ENCODE data around the gene CWH43.
"Not testable (repeated sequence)": the region's sequence is repeated elsewhere in the genome, so short reads cannot be mapped to it uniquely, and the experiment has no call there.

CWH43 gene

GRCh38 chr4:48985976-48986653 is at the start of gene CWH43:
Gene CWH43, plus strand, starts transcription at chr4:48986275. Its CDS starts 155 bp downstream, at chr4:48986430.
- no peak within 1 kb of the TSS for H3K4me3 Mint-ChIP-seq
- no peaks in the 10 kb centered on the region for H3K9me3 Mint-ChIP-seq
- H3K27me3 Mint-ChIP-seq = peaks cover 57% of the 10 kb centered on the region
- H3K27ac Mint-ChIP-seq = no peak within 1 kb of the TSS
- H3K36me3 Mint-ChIP-seq (ENCODE audit: low read depth) = no peaks in the 10 kb centered on the region
- H3K4me1 Mint-ChIP-seq (ENCODE audit: low read depth) = no peaks in the 10 kb centered on the region

GRCh38 chr4:48937033-48937432 is 49.0 kb upstream of the CWH43 start:
- Mint-ChIP-seq H3K27ac (no peak overlapping the region), H3K36me3 (ENCODE audit: low read depth) (no peaks in the 10 kb centered on the region), H3K4me3 (no peak overlapping the region), H3K9me3 (no peaks in the 10 kb centered on the region), H3K4me1 (ENCODE audit: low read depth) (no peaks in the 10 kb centered on the region), H3K27me3 (no peaks in the 10 kb centered on the region)

GRCh38 chr4:48938831-48939230 is 47.2 kb upstream of the CWH43 start:
- Mint-ChIP-seq H3K9me3 (no peaks in the 10 kb centered on the region), H3K27me3 (no peaks in the 10 kb centered on the region), H3K36me3 (ENCODE audit: low read depth) (no peaks in the 10 kb centered on the region), H3K4me1 (ENCODE audit: low read depth) (no peaks in the 10 kb centered on the region), H3K27ac (no peak overlapping the region), H3K4me3 (no peak overlapping the region)

DNA sequence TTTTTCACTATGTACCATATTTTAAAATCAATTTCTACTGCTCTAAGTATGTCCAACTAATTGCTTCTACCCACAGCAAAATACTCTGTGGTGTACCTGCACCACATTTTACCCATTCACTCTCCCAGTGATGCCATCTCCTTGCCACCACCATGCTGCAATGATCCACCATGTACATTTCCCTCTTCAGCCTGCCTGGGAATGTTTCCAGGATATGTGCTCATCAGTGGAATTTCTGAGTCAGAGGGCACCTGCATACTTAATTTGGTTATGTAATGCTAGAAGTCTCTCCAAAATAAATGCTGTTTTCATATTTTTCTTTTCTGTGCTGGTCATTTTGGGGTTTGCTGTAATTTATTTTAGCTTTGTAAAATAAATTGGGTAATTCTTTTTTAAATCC is 46.3 kb upstream of the CWH43 start:
- Mint-ChIP-seq H3K36me3 (ENCODE audit: low read depth) (no peaks in the 10 kb centered on the region), H3K27me3 (no peaks in the 10 kb centered on the region), H3K9me3 (no peaks in the 10 kb centered on the region), H3K4me3 (no peak overlapping the region), H3K27ac (no peak overlapping the region), H3K4me1 (ENCODE audit: low read depth) (peaks cover 7% of the 10 kb centered on the region)

DNA sequence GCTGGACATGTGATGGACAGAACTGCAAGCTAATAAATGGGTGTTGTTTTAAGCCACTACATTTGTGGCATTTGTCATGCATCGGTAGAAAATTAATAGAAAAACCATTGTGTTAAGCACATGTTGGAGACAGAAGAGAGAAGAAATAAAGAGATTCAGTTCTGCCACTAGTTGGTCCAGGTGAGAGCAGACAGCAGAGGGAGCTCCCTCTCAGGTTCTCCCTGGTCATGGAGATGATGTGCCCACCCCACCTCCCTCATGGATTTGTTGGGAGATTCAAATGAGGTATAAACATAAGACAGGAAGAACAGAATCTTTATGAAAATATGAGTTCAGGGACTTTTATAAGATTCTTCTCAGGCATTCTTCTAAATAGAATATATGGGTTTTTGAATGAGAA is 42.7 kb upstream of the CWH43 start:
- Mint-ChIP-seq H3K27me3 (no peaks in the 10 kb centered on the region), H3K27ac (no peak overlapping the region), H3K4me3 (no peak overlapping the region), H3K36me3 (ENCODE audit: low read depth) (no peaks in the 10 kb centered on the region), H3K9me3 (no peaks in the 10 kb centered on the region), H3K4me1 (ENCODE audit: low read depth) (peaks cover 11% of the 10 kb centered on the region)

DNA sequence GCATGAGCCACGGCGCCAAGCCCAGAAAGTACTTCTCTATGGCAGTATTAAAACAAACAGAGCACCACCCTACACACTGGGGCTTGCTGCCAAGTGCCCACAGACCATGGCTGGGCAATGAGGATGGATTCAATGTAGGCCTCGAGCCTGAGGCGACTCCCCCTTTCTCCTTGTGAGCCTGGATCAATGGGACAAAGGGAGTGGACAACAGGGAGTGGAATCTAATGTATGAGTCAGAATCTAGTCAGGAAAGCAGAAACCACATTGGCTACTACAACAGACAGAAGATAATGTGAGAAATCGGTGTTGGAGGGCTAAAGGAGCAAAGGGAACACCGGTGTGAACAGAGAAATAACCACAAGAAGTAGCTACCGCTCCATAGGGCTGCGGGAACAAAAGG is 41.8 kb upstream of the CWH43 start:
- no peaks in the 10 kb centered on the region for H3K27me3 Mint-ChIP-seq
- no peak overlapping the region for H3K27ac Mint-ChIP-seq
- no peaks in the 10 kb centered on the region for H3K36me3 Mint-ChIP-seq (ENCODE audit: low read depth)
- H3K9me3 Mint-ChIP-seq = no peaks in the 10 kb centered on the region
- no peak overlapping the region for H3K4me3 Mint-ChIP-seq
- H3K4me1 Mint-ChIP-seq (ENCODE audit: low read depth) = peaks cover 11% of the 10 kb centered on the region

GRCh38 chr4:48944756-48945241 is 41.3 kb upstream of the CWH43 start:
- peaks cover 11% of the 10 kb centered on the region for H3K4me1 Mint-ChIP-seq (ENCODE audit: low read depth)
- no peaks in the 10 kb centered on the region for H3K9me3 Mint-ChIP-seq
- no peaks in the 10 kb centered on the region for H3K27me3 Mint-ChIP-seq
- no peaks in the 10 kb centered on the region for H3K36me3 Mint-ChIP-seq (ENCODE audit: low read depth)
- H3K4me3 Mint-ChIP-seq = no peak overlapping the region
- H3K27ac Mint-ChIP-seq = no peak overlapping the region

DNA sequence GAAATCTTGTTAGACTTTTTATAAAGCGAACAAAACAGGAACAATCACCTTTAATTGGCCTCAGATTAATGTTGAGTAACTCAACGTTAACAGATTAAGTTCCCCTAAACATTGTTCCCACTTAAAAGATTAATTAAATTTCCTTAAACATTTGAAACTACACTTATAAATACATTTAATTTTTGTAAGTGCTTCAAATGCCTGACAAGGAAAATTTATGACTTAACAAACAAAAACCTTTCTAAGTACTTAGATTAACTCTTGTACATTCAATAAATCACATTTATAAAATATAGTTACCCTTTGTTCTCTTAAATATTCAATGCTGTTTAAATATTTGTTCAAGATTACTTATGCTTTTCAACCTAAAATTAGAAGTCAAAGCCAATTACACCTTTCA is 40.1 kb upstream of the CWH43 start:
- Mint-ChIP-seq H3K4me3 (no peak overlapping the region), H3K9me3 (no peaks in the 10 kb centered on the region), H3K27me3 (no peaks in the 10 kb centered on the region), H3K27ac (no peak overlapping the region), H3K36me3 (ENCODE audit: low read depth) (no peaks in the 10 kb centered on the region), H3K4me1 (ENCODE audit: low read depth) (peaks cover 11% of the 10 kb centered on the region)

DNA sequence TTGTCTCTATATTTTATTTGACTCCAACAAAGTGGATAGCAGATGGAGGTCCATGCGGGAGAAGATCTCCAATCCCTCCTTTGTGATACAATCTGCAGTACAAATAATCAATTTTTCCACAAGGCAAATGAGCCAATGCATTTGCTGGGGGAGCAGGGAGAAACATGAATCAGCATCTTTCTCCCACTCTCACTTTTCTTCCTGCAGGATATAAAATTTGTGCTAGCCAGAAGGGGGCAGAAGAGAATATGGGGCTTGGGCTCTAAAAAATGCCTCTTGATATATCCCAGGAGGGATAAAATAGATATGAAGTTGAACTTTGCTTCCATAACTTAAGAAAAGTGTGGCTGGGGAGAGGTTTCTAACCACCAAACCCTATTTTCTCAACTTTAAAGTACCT is 38.3 kb upstream of the CWH43 start:
- H3K36me3 Mint-ChIP-seq (ENCODE audit: low read depth) = no peaks in the 10 kb centered on the region
- no peaks in the 10 kb centered on the region for H3K27me3 Mint-ChIP-seq
- no peaks in the 10 kb centered on the region for H3K9me3 Mint-ChIP-seq
- no peak overlapping the region for H3K27ac Mint-ChIP-seq
- no peak overlapping the region for H3K4me3 Mint-ChIP-seq
- peaks cover 11% of the 10 kb centered on the region for H3K4me1 Mint-ChIP-seq (ENCODE audit: low read depth)

DNA sequence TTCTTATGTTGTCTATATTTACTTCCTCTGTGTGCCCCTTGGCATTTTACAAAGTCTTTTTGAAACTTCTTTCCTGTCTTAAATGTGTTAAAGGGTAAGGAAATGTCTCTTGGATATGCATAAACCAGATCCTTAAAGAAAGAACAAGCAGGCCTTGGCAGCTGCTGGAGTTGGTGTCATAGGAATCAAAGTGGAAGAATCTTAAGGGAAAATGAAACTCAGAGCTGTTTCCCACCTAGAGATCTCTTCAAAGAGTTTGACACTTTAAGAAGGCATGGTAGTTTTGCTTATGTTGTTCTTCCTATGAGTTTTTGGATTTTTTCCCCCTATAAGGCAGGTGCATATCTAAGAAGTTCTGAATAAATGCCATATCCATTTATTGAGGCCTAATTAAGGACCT is 37.0 kb upstream of the CWH43 start:
- H3K27ac Mint-ChIP-seq = no peak overlapping the region
- H3K36me3 Mint-ChIP-seq (ENCODE audit: low read depth) = no peaks in the 10 kb centered on the region
- no peaks in the 10 kb centered on the region for H3K9me3 Mint-ChIP-seq
- no peak overlapping the region for H3K4me3 Mint-ChIP-seq
- peaks cover 10% of the 10 kb centered on the region for H3K4me1 Mint-ChIP-seq (ENCODE audit: low read depth)
- H3K27me3 Mint-ChIP-seq = no peaks in the 10 kb centered on the region

- H3K4me3 Mint-ChIP-seq = no peak overlapping the region
- no peaks in the 10 kb centered on the region for H3K27me3 Mint-ChIP-seq
- peaks cover 5% of the 10 kb centered on the region for H3K4me1 Mint-ChIP-seq (ENCODE audit: low read depth)
Measured at GRCh38 chr4:48949518-48950219, 36.4 kb upstream of the CWH43 start.

DNA sequence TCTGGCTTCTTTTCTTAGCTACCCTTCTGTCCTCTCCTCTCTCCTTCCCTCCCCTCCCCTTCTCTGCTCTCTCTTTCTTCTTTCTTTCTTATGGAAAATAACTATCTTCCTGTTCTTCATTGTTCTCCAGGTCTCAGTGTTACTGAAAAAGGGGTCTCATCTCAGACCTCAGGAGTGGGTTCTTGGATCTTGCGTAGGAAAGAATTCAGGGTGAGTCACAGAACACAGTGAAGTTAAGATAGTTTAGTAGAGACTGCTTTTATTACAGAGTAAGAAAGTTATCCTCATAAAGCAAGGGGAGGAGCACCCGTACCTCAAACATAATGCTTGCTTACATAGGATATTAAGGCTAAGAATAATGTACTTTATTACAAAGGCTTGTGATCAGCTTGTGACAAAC is 31.8 kb upstream of the CWH43 start:
- Mint-ChIP-seq H3K27ac (no peak overlapping the region), H3K9me3 (no peaks in the 10 kb centered on the region), H3K4me1 (ENCODE audit: low read depth) (no peaks in the 10 kb centered on the region), H3K27me3 (no peaks in the 10 kb centered on the region), H3K4me3 (no peak overlapping the region), H3K36me3 (ENCODE audit: low read depth) (no peaks in the 10 kb centered on the region)

More at GRCh38 chr4:48949518-48950219, 36.4 kb upstream of the CWH43 start:
- Mint-ChIP-seq H3K27ac (no peak overlapping the region), H3K36me3 (ENCODE audit: low read depth) (no peaks in the 10 kb centered on the region), H3K9me3 (no peaks in the 10 kb centered on the region)

GRCh38 chr4:48957366-48957765 is 28.7 kb upstream of the CWH43 start:
- not testable (repeated sequence) for H3K9me3 Mint-ChIP-seq; H3K4me3 Mint-ChIP-seq; H3K27me3 Mint-ChIP-seq; H3K36me3 Mint-ChIP-seq (ENCODE audit: low read depth); H3K27ac Mint-ChIP-seq; H3K4me1 Mint-ChIP-seq (ENCODE audit: low read depth)

GRCh38 chr4:48958582-48958981 is 27.5 kb upstream of the CWH43 start:
- H3K4me1 Mint-ChIP-seq (ENCODE audit: low read depth) = no peaks in the 10 kb centered on the region
- no peak overlapping the region for H3K27ac Mint-ChIP-seq
- H3K36me3 Mint-ChIP-seq (ENCODE audit: low read depth) = no peaks in the 10 kb centered on the region
- no peaks in the 10 kb centered on the region for H3K27me3 Mint-ChIP-seq
- H3K9me3 Mint-ChIP-seq = no peaks in the 10 kb centered on the region
- H3K4me3 Mint-ChIP-seq = no peak overlapping the region

- Mint-ChIP-seq H3K4me3 (no peak overlapping the region), H3K27ac (no peak overlapping the region), H3K27me3 (no peaks in the 10 kb centered on the region), H3K4me1 (ENCODE audit: low read depth) (no peaks in the 10 kb centered on the region), H3K36me3 (ENCODE audit: low read depth) (no peaks in the 10 kb centered on the region), H3K9me3 (no peaks in the 10 kb centered on the region)
Measured at GRCh38 chr4:48960988-48961635, 25.0 kb upstream of the CWH43 start.

All from stimulated activated naive CD8-positive, alpha-beta T cell treated with anti-CD3 and anti-CD28 coated beads, Interleukin-15, Interleukin-2, amounts not matched to agents 100 ng/mL and 50 ng/mL, for 24 hours (primary cell).